Aorta (tissue), 5 donors: ENCODE results near the gene MACF1. TPM values are rescaled to one million over a fixed set of nuclear protein-coding genes. Genes with fewer than 3 reads are reported as not detected.
"Not testable (repeated sequence)": the region's sequence is repeated elsewhere in the genome, so short reads cannot be mapped to it uniquely, and the experiment has no call there.

ENCODE experiments used
- ATAC-seq: fragments of 200-7000 bp; cut with Tn5 transposase; one replicate; pipeline ENCODE4 v1.9.1; 2022; ENCODE audit warnings: moderate library complexity; ENCODE audit not compliant: low FRiP score
- DNase-seq, 2 donors: peaks; one replicate each; pipeline ENCODE4 v3.0.0-alpha.2; 2020
- H3K27ac ChIP-seq, 2 donors: one replicate each; pipeline ENCODE4 v1.5.1; 2013; ENCODE audit warnings: low read length in 2 of 2, mild to moderate bottlenecking in 2 of 2, moderate library complexity in 2 of 2, control low read depth in 1 of 2, inconsistent platforms in 1 of 2, low read depth in 1 of 2
- H3K27me3 ChIP-seq, 2 donors: one replicate each; pipeline ENCODE4 v1.6.1; 2013; ENCODE audit warnings: control low read depth in 1 of 2, low read length in 1 of 2, mild to moderate bottlenecking in 1 of 2, moderate library complexity in 1 of 2; ENCODE audit not compliant: insufficient read depth in 2 of 2, control insufficient read depth in 1 of 2
- H3K36me3 ChIP-seq, 2 donors: one replicate each; pipeline ENCODE4 v1.6.1; 2013; ENCODE audit warnings: control low read depth in 1 of 2, low read length in 1 of 2, mild to moderate bottlenecking in 1 of 2; ENCODE audit not compliant: insufficient read depth in 2 of 2, control insufficient read depth in 1 of 2
- H3K4me1 ChIP-seq, 2 donors: one replicate each; pipeline ENCODE4 v1.6.1; 2013; ENCODE audit warnings: low read length in 2 of 2, control low read depth in 1 of 2, mild to moderate bottlenecking in 1 of 2, moderate library complexity in 1 of 2; ENCODE audit not compliant: insufficient read depth in 2 of 2, control insufficient read depth in 1 of 2
- H3K4me3 ChIP-seq, 2 donors: one replicate each; pipeline ENCODE4 v1.5.1; 2013; ENCODE audit warnings: low read length in 2 of 2, control low read depth in 1 of 2, mild to moderate bottlenecking in 1 of 2
- H3K9me3 ChIP-seq: one replicate; pipeline ENCODE4 v1.6.1; 2013; ENCODE audit warnings: mild to moderate bottlenecking, low read length; ENCODE audit not compliant: control insufficient read depth
- WGBS, 2 donors: extraction: QIAGEN DNeasy Blood & Tissue Kit; methylation state at CpG; one replicate each; pipeline ENCODE4 v1.1.7; 2013; 5-methylcytosine and 5-hydroxymethylcytosine counted together
- intact Hi-C, 2 donors: fragments of 100-400 bp; cut with DNase I; formaldehyde crosslinking; loops; one replicate each; pipeline versions ENCODE4 v1.14.2 to v1.15.0; 2022
- polyA plus RNA-seq, 2 donors: library from polyadenylated mRNA; stranded (reverse); fragments of 200-250 nt; gene quantifications; one replicate each; pipeline ENCODE4 v1.2.3, GENCODE V29; 2013
- total RNA-seq, 2 donors: library from RNA; stranded (reverse); fragmentation: NEBNext Ultra II Directional; extraction: Animal tissue kit (Norgen Biotek cat#: 25700); gene quantifications; one replicate each; pipeline ENCODE4 v1.2.1, GENCODE V29; 2021
- donor health status: healthy with polysubstance abuse.
- donor health status: Bipolar disorder and iron deficiency.
- donor health status: DM: no; HTN: no; CAD: no.
- donor health status: DM: no; HTN: no; CAD: no.
- donor health status: DM: yes; HTN: yes; CAD: no.

MACF1 gene
- total and polyA plus RNA-seq, 4 donors: 38.9 to 785 (median 386) TPM

- Histone ChIP-seq H3K4me3 (peak overlapping the region; percentile 62 to 83), H3K9me3 (no peaks in the 10 kb centered on the region), H3K4me1 (no peaks in the 10 kb centered on the region), H3K36me3 (no peaks in the 10 kb centered on the region), H3K27me3 (no peaks in the 10 kb centered on the region), H3K27ac (peak overlapping the region; percentile 30 to 92)
- 1 to 2% methylated on average over 3 of the region's 3 CpGs for WGBS, 2 donors
- DNase-seq: no peak
- intact Hi-C loops: loop anchor here (5.0 kb wide), 1 partner anchor 51 kb away; no protein-coding TSS in a partner anchor
- no peak for ATAC-seq
These were observed 1.4 kb downstream of the MACF1 start for GRCh38 chr1:39205781-39206464.

GRCh38 chr1:39208360-39208759 lies 3.9 kb downstream of the MACF1 start:
- not testable (repeated sequence) for H3K27ac ChIP-seq, H3K36me3 ChIP-seq, DNase-seq, ATAC-seq, H3K4me1 ChIP-seq, H3K4me3 ChIP-seq, H3K27me3 ChIP-seq, H3K9me3 ChIP-seq
- intact Hi-C loops: loop anchor here (5.0 kb wide), 1 partner anchor 49 kb away; no protein-coding TSS in a partner anchor
- WGBS, 2 donors: 89 to 91% methylated on average over 12 of the region's 12 CpGs

- Histone ChIP-seq H3K9me3 (no peaks in the 10 kb centered on the region), H3K36me3 (no peaks in the 10 kb centered on the region), H3K4me1 (peaks cover 12 to 14% of the 10 kb centered on the region in 2 donors), H3K27me3 (no peaks in the 10 kb centered on the region), H3K4me3 (no peak overlapping the region), H3K27ac (no peak overlapping the region)
- DNase-seq: no peak
- no peak for ATAC-seq
- 92 to 98% methylated on average over 3 of the region's 3 CpGs for WGBS, 2 donors
- intact Hi-C loops: no loop called here
These were observed 6.2 kb downstream of the MACF1 start for GRCh38 chr1:39210649-39211048.

GRCh38 chr1:39212499-39212898 lies 8.0 kb downstream of the MACF1 start:
- intact Hi-C loops: no loop called here
- H3K4me3 ChIP-seq: no peak overlapping the region
- H3K27me3 ChIP-seq: no peaks in the 10 kb centered on the region
- H3K4me1 ChIP-seq: peaks cover 14 to 17% of the 10 kb centered on the region in 2 donors
- 51 to 62% methylated on average over 8 of the region's 8 CpGs for WGBS, 2 donors
- no peaks in the 10 kb centered on the region for H3K9me3 ChIP-seq
- H3K36me3 ChIP-seq: no peaks in the 10 kb centered on the region
- no peak for DNase-seq
- peak overlapping the region in 1 of 2 donors; percentile 4 for H3K27ac ChIP-seq
- ATAC-seq: no peak

- 23 to 30% methylated on average over 7 of the region's 7 CpGs for WGBS, 2 donors
- intact Hi-C loops: no loop called here
- no peaks in the 10 kb centered on the region for H3K27me3 ChIP-seq
- ATAC-seq (no peak), DNase-seq (no peak)
- H3K4me1 ChIP-seq: peaks cover 14 to 17% of the 10 kb centered on the region in 2 donors
- no peaks in the 10 kb centered on the region for H3K36me3 ChIP-seq
- H3K9me3 ChIP-seq: no peaks in the 10 kb centered on the region
- no peak overlapping the region for H3K4me3 ChIP-seq
- peak overlapping the region; percentile 77 to 91 for H3K27ac ChIP-seq
These were observed 9.1 kb downstream of the MACF1 start for GRCh38 chr1:39213511-39214002.

GRCh38 chr1:39214021-39214713 lies 9.7 kb downstream of the MACF1 start:
- DNase-seq (no peak), ATAC-seq (peak; percentile 50)
- Histone ChIP-seq H3K4me1 (peaks cover 14 to 17% of the 10 kb centered on the region in 2 donors), H3K4me3 (no peak overlapping the region), H3K27ac (peak overlapping the region; percentile 77 to 91), H3K27me3 (no peaks in the 10 kb centered on the region), H3K36me3 (no peaks in the 10 kb centered on the region), H3K9me3 (no peaks in the 10 kb centered on the region)
- 7 to 12% methylated on average over 7 of the region's 7 CpGs for WGBS, 2 donors
- intact Hi-C loops: no loop called here

- Histone ChIP-seq H3K4me1 (peaks cover 14 to 17% of the 10 kb centered on the region in 2 donors), H3K27me3 (no peaks in the 10 kb centered on the region), H3K4me3 (no peak overlapping the region), H3K36me3 (no peaks in the 10 kb centered on the region), H3K27ac (peak overlapping the region; percentile 77 to 91), H3K9me3 (no peaks in the 10 kb centered on the region)
- ATAC-seq: no peak
- DNase-seq: no peak
- intact Hi-C loops: no loop called here
- WGBS, 2 donors: 7 to 12% methylated on average over 1 of the region's 1 CpG
These were observed 10.2 kb downstream of the MACF1 start for GRCh38 chr1:39214714-39214997.

- WGBS, 2 donors: 49 to 57% methylated on average over 11 of the region's 11 CpGs
- H3K4me3 ChIP-seq: no peak overlapping the region
- ATAC-seq: peak; percentile 58
These were observed 10.7 kb downstream of the MACF1 start for GRCh38 chr1:39214998-39215873.

More at GRCh38 chr1:39214998-39215873, 10.7 kb downstream of the MACF1 start:
- intact Hi-C loops: no loop called here
- H3K27ac ChIP-seq: peak overlapping the region; percentile 77 to 91
- no peaks in the 10 kb centered on the region for H3K9me3 ChIP-seq
- H3K36me3 ChIP-seq: no peaks in the 10 kb centered on the region
- H3K4me1 ChIP-seq: peaks cover 14 to 17% of the 10 kb centered on the region in 2 donors
- peak in 1 of 2 donors; percentile 47 for DNase-seq
- no peaks in the 10 kb centered on the region for H3K27me3 ChIP-seq
